Myocyte (in vitro differentiated cells): Measurements from ENCODE around the gene HDGFL3. TPM values are rescaled to one million over a fixed set of nuclear protein-coding genes. Genes with fewer than 3 reads are reported as not detected.
"Not testable (repeated sequence)": the region's sequence is repeated elsewhere in the genome, so short reads cannot be mapped to it uniquely, and the experiment has no call there.

Experiments used
- DNase-seq: peaks from one replicate; pipeline ENCODE4 v3.0.0-alpha.2; 2012; ENCODE audit warnings: low read depth
- total RNA-seq: library from RNA; depleted of rRNA; stranded (reverse); fragments of >200 nt; gene quantifications from 2 replicates; pipeline ENCODE4 v1.2.3, GENCODE V29; 2014

Gene HDGFL3
- total RNA-seq, 1 donor from 2014 or later = 43.3 TPM

- DNase-seq = no peak
These were observed 103.5 kb downstream of the HDGFL3 start for GRCh38 chr15:83104141-83104540.

- DNase-seq = no peak
These were observed 105.3 kb downstream of the HDGFL3 start for GRCh38 chr15:83102346-83102745.

- DNase-seq = no peak
These were observed 107.5 kb downstream of the HDGFL3 start for GRCh38 chr15:83100097-83100646.

GRCh38 chr15:83099290-83099689 is 108.3 kb downstream of the HDGFL3 start:
- no peak for DNase-seq

- no peak for DNase-seq
These were observed 109.5 kb downstream of the HDGFL3 start for GRCh38 chr15:83098079-83098478.

GRCh38 chr15:83094583-83094982 is 113.0 kb downstream of the HDGFL3 start:
- no peak for DNase-seq

GRCh38 chr15:83092309-83092976 is 115.2 kb downstream of the HDGFL3 start:
- no peak for DNase-seq

- DNase-seq = not testable (repeated sequence)
These were observed 115.7 kb downstream of the HDGFL3 start for GRCh38 chr15:83091965-83092308.

- DNase-seq = no peak
These were observed 117.2 kb downstream of the HDGFL3 start for GRCh38 chr15:83090465-83090864.

- DNase-seq = no peak
These were observed 118.7 kb downstream of the HDGFL3 start for GRCh38 chr15:83088876-83089275.

- no peak for DNase-seq
These were observed 120.0 kb downstream of the HDGFL3 start for GRCh38 chr15:83087576-83087975.

GRCh38 chr15:83085864-83086552 is 121.6 kb downstream of the HDGFL3 start:
- not testable (repeated sequence) for DNase-seq

GRCh38 chr15:83085461-83085860 is 122.2 kb downstream of the HDGFL3 start:
- DNase-seq = not testable (repeated sequence)

- no peak for DNase-seq
These were observed 124.8 kb downstream of the HDGFL3 start for GRCh38 chr15:83082730-83083386.

GRCh38 chr15:83081256-83082014 is 126.2 kb downstream of the HDGFL3 start:
- DNase-seq = no peak

GRCh38 chr15:83078712-83079111 is 128.9 kb downstream of the HDGFL3 start:
- DNase-seq = no peak

Other genes starting within 250 kb of the HDGFL3 start
- 17.1 and 24.8 TPM in 2 replicates for gene RAMAC, start 221.6 kb downstream of the HDGFL3 start, total RNA-seq
- gene C15orf40, start 196.2 kb downstream of the HDGFL3 start, total RNA-seq = 16.4 and 19.6 TPM in 2 replicates
- gene BTBD1, start 140.6 kb downstream of the HDGFL3 start, total RNA-seq = 169 and 191 TPM in 2 replicates
- 0.48 TPM in 1 of 2 replicates, not detected in the other for gene TM6SF1, start 100.2 kb downstream of the HDGFL3 start, total RNA-seq
- 3.6 and 5.1 TPM in 2 replicates for gene BNC1, start 76.8 kb upstream of the HDGFL3 start, total RNA-seq
- gene SH3GL3, start 239.5 kb upstream of the HDGFL3 start, total RNA-seq = 0.88 TPM in 1 of 2 replicates, not detected in the other